Gastrocnemius medialis (tissue), 4 donors: ENCODE measurements around the gene KLK4.

Experiments used
- POLR2A ChIP-seq, 2 donors: fragments of 450-650 bp; IDR thresholded peaks; one replicate each; pipeline ENCODE4 v1.6.1; 2017; ENCODE audit warnings: antibody characterized with exemption in 2 of 2, mild to moderate bottlenecking in 2 of 2, moderate library complexity in 2 of 2
- TF ChIP-seq, protein P1 (sequence below), 5 experiments: fragments of 450-650 bp in 3 of 5; fragments of 200-600 bp in 2 of 5; sonication (generic) in 2 of 5; IDR thresholded peaks in 4 of 5; conservative IDR thresholded peaks in 1 of 5; 1 replicate in 4 of 5; 2 replicates in 1 of 5; pipeline ENCODE4 v1.5.1; 2016 to 2019; ENCODE audit warnings: antibody characterized with exemption in 5 of 5, mild to moderate bottlenecking in 3 of 5, moderate library complexity in 3 of 5

DNA sequence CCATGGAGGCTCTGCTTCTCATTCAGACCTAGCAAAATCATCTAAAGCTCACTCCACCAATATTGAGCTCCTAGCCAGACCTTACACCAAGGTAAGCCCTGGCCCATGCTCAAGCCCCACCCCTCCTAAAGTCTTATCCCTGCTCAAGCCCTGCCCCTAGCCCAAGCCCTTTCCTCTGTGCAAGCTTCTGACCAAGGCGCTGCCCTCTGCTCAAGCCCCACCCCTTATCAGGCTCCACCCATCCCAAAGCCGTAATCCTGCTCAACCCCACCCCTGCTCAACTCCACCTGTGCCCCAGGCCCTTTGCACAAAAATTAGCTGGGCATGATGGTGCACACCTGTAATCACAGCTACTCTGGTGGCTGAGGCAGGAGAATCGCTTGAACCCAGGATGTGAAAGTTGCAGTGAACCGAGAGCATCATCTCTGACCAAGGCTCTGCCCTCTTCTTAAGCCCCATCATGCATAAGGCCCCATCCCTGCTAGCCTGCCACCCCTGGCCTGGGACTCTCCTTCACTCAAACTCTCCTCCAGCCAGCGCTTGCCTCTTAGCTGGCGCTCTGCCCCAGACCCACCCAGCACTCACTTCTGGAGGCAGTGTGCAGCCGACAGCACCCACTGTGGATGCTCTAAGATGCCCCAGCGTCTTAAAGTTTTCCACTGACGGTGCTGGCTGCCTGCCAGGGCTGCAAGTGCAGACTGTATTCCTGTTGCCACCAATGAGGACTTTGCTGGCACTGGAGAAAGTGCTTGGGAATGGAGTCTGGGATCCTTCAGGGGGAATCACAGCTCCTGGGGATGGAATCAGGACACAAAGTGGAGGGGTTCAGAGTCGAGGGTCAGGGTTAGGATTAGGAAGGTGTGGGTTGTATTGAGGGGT, 16.5 kb downstream of the KLK4 start:
- TF ChIP-seq, protein P1, sequence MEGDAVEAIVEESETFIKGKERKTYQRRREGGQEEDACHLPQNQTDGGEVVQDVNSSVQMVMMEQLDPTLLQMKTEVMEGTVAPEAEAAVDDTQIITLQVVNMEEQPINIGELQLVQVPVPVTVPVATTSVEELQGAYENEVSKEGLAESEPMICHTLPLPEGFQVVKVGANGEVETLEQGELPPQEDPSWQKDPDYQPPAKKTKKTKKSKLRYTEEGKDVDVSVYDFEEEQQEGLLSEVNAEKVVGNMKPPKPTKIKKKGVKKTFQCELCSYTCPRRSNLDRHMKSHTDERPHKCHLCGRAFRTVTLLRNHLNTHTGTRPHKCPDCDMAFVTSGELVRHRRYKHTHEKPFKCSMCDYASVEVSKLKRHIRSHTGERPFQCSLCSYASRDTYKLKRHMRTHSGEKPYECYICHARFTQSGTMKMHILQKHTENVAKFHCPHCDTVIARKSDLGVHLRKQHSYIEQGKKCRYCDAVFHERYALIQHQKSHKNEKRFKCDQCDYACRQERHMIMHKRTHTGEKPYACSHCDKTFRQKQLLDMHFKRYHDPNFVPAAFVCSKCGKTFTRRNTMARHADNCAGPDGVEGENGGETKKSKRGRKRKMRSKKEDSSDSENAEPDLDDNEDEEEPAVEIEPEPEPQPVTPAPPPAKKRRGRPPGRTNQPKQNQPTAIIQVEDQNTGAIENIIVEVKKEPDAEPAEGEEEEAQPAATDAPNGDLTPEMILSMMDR (IDR thresholded peaks at IDR 0.05 in 4 of 5, conservative IDR thresholded peaks at IDR 0.05 in 1 of 5), result no peak
- no peak for TF ChIP-seq POLR2A (IDR thresholded peaks at IDR 0.05)
